Natural killer cell (primary cell): ENCODE results near the gene DLK2. TPM values are rescaled to one million over a fixed set of nuclear protein-coding genes. Genes with fewer than 3 reads are reported as not detected.
A peak's percentile ranks its signal among the peaks of the same experiment; 100 is the strongest.
"Not testable (repeated sequence)": the region's sequence is repeated elsewhere in the genome, so short reads cannot be mapped to it uniquely, and the experiment has no call there.

Experiments used
- ATAC-seq, 3 donors: fragments of 150-1000 bp in 2 of 3; fragments of 200-7000 bp in 1 of 3; cut with Tn5 transposase; 1 replicate in 1 of 3; 2 replicates in 2 of 3; pipeline ENCODE4 v1.10.0; 2021; ENCODE audit warnings: mild to moderate bottlenecking in 2 of 3, moderate library complexity in 2 of 3
- DNase-seq, 2 donors: peaks; one replicate each; pipeline versions ENCODE4 v3.0.0 to v3.0.0-alpha.2; 2013 to 2021; ENCODE audit warnings: mixed read lengths in 1 of 2
- H3K27ac ChIP-seq: one replicate; pipeline ENCODE4 v1.5.1; 2013; ENCODE audit warnings: mild to moderate bottlenecking, low read length
- H3K27me3 ChIP-seq: one replicate; pipeline ENCODE4 v1.6.1; 2013; ENCODE audit warnings: low read length; ENCODE audit not compliant: control insufficient read depth, insufficient read depth
- H3K36me3 ChIP-seq: one replicate; pipeline ENCODE4 v1.6.1; 2013; ENCODE audit warnings: low read length; ENCODE audit not compliant: control insufficient read depth, insufficient read depth
- H3K4me1 ChIP-seq: one replicate; pipeline ENCODE4 v1.6.1; 2013; ENCODE audit warnings: low read length; ENCODE audit not compliant: control insufficient read depth, insufficient read depth
- H3K4me3 ChIP-seq: one replicate; pipeline ENCODE4 v1.5.1; 2013; ENCODE audit warnings: low read length
- H3K9me3 ChIP-seq: one replicate; pipeline ENCODE4 v1.6.1; 2013; ENCODE audit warnings: low read length; ENCODE audit not compliant: control insufficient read depth, insufficient read depth
- H3K27ac Mint-ChIP-seq, 2 donors: one replicate each; pipeline ENCODE4 v1.8.0; 2022; ENCODE audit warnings: mild to moderate bottlenecking in 2 of 2, mixed read lengths in 2 of 2, moderate library complexity in 1 of 2
- H3K27me3 Mint-ChIP-seq, 2 donors: one replicate each; pipeline ENCODE4 v1.8.0; 2022; ENCODE audit warnings: low read depth in 2 of 2, mixed read lengths in 2 of 2
- H3K36me3 Mint-ChIP-seq: one replicate; pipeline ENCODE4 v1.8.0; 2022; ENCODE audit warnings: mixed read lengths
- H3K4me1 Mint-ChIP-seq, 2 donors: one replicate each; pipeline ENCODE4 v1.8.0; 2022; ENCODE audit warnings: mixed read lengths in 2 of 2
- H3K4me3 Mint-ChIP-seq: one replicate; pipeline ENCODE4 v1.8.0; 2022; ENCODE audit warnings: mild to moderate bottlenecking, moderate library complexity, mixed read lengths
- H3K9me3 Mint-ChIP-seq, 2 donors: one replicate each; pipeline ENCODE4 v1.8.0; 2022; ENCODE audit warnings: mixed read lengths in 2 of 2
- WGBS: methylation state at CpG from one replicate; pipeline ENCODE4 v1.1.7; 2013; ENCODE audit warnings: missing lambda C conversion rate; ENCODE audit not compliant: insufficient coverage; 5-methylcytosine and 5-hydroxymethylcytosine counted together
- intact Hi-C: fragments of 100-400 bp; cut with micrococcal nuclease; formaldehyde crosslinking; loops from one replicate; pipeline ENCODE4 v1.14.2; 2022
- total RNA-seq, 4 donors: library from RNA; stranded (reverse); fragments of 120-200 nt in 1 of 4; gene quantifications; one replicate each; pipeline versions ENCODE4 v1.2.3 to v1.2.4, GENCODE V29; 2013 to 2022
- TF ChIP-seq, protein P1 (sequence below): fragments of 200-600 bp; IDR thresholded peaks from one replicate; pipeline ENCODE4 v1.8.0; 2022; ENCODE audit warnings: antibody characterized with exemption

DLK2 gene
- total RNA-seq, 3 donors from 2014 or later (not counting 1 experiment from before 2014, with no cell fraction given) = not detected

DNA sequence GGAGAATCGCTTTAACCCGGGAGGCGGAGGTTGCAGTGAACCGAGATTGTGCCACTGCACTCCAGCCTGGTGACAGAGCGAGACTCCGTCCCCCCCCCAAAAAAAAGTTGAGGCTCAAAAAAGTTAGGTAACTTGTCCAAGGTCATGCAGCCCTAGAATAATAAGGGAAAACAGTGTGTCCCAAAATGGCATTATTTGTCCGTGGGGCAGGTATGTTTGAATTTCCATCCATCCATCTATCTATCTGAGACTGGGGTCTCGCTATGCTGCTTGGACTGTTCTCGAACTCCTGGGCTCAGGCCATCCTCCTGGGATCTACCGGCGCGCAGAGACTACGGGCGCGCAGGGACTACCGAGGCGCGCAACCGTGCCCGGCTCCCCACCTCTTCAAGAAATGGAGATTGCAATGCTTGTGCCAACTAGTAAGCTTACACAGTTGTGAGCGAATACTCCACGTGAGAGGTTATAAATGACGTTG, 28.4 kb downstream of the DLK2 start:
- intact Hi-C loops = loop anchor here (1.0 to 5.0 kb wide), 4 partner anchors 28 to 90 kb away; partner anchors contain the start of genes DLK2, POLR1C and ZNF318
- 50% methylated on average over 23 of the region's 23 CpGs for WGBS
- Histone ChIP-seq H3K9me3 (no peaks in the 10 kb centered on the region), H3K4me3 (peak overlapping the region; percentile 77), H3K27me3 (no peaks in the 10 kb centered on the region), H3K4me1 (peaks cover 27% of the 10 kb centered on the region), H3K36me3 (peaks cover 2% of the 10 kb centered on the region), H3K27ac (peak overlapping the region; percentile 70)
- ATAC-seq (no peak), DNase-seq (no peak)
- Mint-ChIP-seq H3K36me3 (no peaks in the 10 kb centered on the region), H3K4me3 (peak overlapping the region; percentile 97), H3K9me3 (no peaks in the 10 kb centered on the region), H3K27ac (peak overlapping the region; percentile 91 to 92), H3K27me3 (no peaks in the 10 kb centered on the region), H3K4me1 (peaks cover 19 to 25% of the 10 kb centered on the region in 2 donors)
- TF ChIP-seq, protein P1, sequence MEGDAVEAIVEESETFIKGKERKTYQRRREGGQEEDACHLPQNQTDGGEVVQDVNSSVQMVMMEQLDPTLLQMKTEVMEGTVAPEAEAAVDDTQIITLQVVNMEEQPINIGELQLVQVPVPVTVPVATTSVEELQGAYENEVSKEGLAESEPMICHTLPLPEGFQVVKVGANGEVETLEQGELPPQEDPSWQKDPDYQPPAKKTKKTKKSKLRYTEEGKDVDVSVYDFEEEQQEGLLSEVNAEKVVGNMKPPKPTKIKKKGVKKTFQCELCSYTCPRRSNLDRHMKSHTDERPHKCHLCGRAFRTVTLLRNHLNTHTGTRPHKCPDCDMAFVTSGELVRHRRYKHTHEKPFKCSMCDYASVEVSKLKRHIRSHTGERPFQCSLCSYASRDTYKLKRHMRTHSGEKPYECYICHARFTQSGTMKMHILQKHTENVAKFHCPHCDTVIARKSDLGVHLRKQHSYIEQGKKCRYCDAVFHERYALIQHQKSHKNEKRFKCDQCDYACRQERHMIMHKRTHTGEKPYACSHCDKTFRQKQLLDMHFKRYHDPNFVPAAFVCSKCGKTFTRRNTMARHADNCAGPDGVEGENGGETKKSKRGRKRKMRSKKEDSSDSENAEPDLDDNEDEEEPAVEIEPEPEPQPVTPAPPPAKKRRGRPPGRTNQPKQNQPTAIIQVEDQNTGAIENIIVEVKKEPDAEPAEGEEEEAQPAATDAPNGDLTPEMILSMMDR = no peak

DNA sequence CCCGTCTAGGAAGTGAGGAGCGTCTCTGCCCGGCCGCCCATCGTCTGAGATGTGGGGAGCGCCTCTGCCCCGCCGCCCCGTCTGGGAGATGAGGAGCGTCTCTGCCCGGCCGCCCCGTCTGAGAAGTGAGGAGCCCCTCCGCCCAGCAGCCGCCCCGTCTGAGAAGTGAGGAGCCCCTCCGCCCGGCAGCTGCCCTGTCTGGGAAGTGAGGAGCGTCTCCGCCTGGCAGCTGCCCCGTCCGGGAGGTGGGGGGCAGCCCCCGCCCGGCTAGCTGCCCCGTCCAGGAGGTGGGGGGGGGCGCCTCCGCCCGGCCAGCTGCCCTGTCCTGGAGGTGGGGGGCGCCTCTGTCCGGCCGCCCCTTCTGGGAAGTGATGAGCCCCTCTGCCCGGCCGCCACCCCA, 30.3 kb downstream of the DLK2 start:
- not testable (repeated sequence) for DNase-seq, ATAC-seq, H3K27ac ChIP-seq, H3K36me3 Mint-ChIP-seq, H3K4me3 Mint-ChIP-seq, H3K36me3 ChIP-seq, H3K9me3 Mint-ChIP-seq, H3K27me3 Mint-ChIP-seq, H3K9me3 ChIP-seq, H3K4me3 ChIP-seq, H3K27ac Mint-ChIP-seq, H3K27me3 ChIP-seq
- intact Hi-C loops = loop anchor here (5.0 kb wide), 1 partner anchor 33 kb away; no protein-coding TSS in a partner anchor
- peaks cover 19 to 21% of the 10 kb centered on the region in 2 donors for H3K4me1 Mint-ChIP-seq
- H3K4me1 ChIP-seq = peaks cover 27% of the 10 kb centered on the region
- 94% methylated on average over 23 of the region's 33 CpGs for WGBS

DNA sequence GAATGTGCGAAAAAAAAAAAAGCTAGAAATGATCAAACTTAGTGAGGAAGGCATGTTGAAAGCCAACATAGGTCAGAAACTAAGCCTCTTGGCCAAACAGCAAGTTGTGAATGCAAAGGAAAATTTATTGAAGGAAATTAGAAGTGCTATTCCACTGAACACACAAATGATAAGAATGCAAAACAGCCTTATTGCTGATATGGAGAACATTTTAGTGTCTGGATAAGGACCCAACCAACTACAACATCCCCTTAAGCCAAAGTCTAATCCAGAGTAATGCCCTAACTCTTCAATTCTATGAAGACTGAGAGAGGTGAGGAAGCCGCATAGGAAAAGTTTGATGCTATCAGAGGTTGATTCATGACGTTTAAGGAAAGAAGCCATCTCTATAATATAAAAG, 33.5 kb downstream of the DLK2 start:
- no peak overlapping the region for H3K27ac Mint-ChIP-seq
- H3K4me1 Mint-ChIP-seq = no peaks in the 10 kb centered on the region
- H3K4me3 ChIP-seq = no peak overlapping the region
- H3K9me3 ChIP-seq = no peaks in the 10 kb centered on the region
- H3K4me1 ChIP-seq = peaks cover 4% of the 10 kb centered on the region
- H3K9me3 Mint-ChIP-seq = no peaks in the 10 kb centered on the region
- no peak overlapping the region for H3K4me3 Mint-ChIP-seq
- TF ChIP-seq, protein P1 = no peak
- 69% methylated on average over 2 of the region's 3 CpGs for WGBS
- intact Hi-C loops = no loop called here
- ATAC-seq (no peak), DNase-seq (no peak)
- peaks cover 3 to 9% of the 10 kb centered on the region in 2 donors for H3K27me3 Mint-ChIP-seq
- H3K27me3 ChIP-seq = no peaks in the 10 kb centered on the region
- no peaks in the 10 kb centered on the region for H3K36me3 Mint-ChIP-seq
- H3K36me3 ChIP-seq = no peaks in the 10 kb centered on the region
- no peak overlapping the region for H3K27ac ChIP-seq

- H3K27me3 ChIP-seq = no peaks in the 10 kb centered on the region
- intact Hi-C loops = no loop called here
- no peaks in the 10 kb centered on the region for H3K9me3 ChIP-seq
- no peak for DNase-seq
- H3K4me1 ChIP-seq = no peaks in the 10 kb centered on the region
- Mint-ChIP-seq H3K27ac (no peak overlapping the region), H3K4me3 (no peak overlapping the region), H3K9me3 (no peaks in the 10 kb centered on the region), H3K27me3 (peaks cover 3 to 9% of the 10 kb centered on the region in 2 donors), H3K36me3 (no peaks in the 10 kb centered on the region), H3K4me1 (no peaks in the 10 kb centered on the region)
- no peak overlapping the region for H3K27ac ChIP-seq
- ATAC-seq = no peak
- WGBS = 98% methylated on average over 3 of the region's 5 CpGs
- TF ChIP-seq, protein P1 = no peak
- no peaks in the 10 kb centered on the region for H3K36me3 ChIP-seq
- no peak overlapping the region for H3K4me3 ChIP-seq
Measured at GRCh38 chr6:43420012-43420709, 35.2 kb downstream of the DLK2 start.
